Activated naive CD8-positive, alpha-beta T cell treated with anti-CD3 and anti-CD28 coated beads, Interleukin-2, amount 50 U/mL, for 16 hours (primary cell): ENCODE results near the gene CAPRIN2.

Source experiments
- DNase-seq: peaks from one replicate; pipeline ENCODE4 v3.0.0-alpha.2; 2020; ENCODE audit warnings: low read depth, low spot score

CAPRIN2 gene

DNA sequence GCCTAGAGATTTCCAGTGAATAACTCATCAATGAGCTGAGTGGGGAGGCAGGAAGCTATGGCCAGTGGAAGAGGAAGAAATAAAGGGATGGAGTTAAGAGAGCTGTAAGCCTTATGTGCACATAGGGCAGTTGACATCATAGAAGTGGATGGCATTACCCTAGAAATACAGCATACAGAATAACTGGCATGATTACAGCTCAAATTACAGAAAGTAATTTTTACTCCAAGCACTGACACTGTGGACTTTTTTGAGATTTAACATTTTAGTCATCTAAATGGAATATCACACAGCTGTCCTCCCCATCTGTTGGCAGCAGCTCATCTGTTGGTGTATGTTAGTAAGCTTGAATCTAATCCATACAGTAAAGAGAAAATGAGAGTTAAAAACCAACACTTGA lies 53.7 kb downstream of the CAPRIN2 start:
- DNase-seq, result no peak

DNA sequence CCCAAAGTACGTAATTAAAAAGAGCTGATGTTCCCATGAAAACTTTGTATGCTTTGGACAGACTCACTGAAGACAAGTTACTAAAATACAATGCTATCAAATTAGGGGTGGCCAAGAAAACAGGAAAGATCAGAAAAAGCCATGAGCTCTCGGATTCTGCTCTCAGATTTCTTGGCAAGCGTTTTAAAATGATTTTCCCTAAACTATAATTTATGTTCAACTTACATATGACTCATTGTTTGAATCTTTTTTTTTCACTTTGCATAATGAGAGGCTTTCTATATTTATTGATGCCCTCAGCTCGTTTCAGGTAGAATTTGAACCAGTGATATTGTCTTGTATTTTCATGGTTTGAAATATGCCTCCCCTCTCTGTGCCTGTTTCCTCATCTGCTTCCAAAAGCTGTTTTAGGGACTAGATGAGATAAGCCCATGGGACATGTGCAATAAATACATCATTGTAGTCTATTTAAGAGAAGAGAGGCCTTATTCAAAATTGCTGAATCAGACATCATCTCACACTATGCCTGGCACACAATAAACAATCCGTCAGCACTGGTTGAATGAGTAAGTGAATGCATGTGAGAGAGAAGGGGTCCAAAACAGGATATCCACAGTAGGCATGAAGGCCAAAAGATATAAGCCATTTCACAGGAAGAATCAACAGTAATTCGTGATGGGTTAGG lies 54.4 kb downstream of the CAPRIN2 start:
- DNase-seq, result no peak

DNA sequence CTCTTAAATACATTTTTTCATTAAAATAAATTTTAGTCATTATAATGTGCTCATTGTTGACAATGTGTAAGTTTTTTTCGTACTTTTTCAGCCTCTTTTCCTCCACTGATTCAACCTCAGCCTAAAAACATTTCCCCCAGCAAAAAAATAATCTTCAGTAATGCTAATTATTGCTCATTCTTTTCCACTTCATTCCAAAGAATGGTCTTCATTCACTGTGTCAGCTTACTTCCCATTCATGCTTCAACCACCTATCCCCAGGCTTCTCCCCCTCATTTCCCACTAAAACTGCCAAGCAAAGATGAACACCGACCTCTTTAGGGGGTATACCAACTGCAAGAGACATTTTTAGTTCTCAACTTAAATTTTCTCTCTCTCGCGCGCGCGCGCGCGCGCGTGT lies 56.4 kb downstream of the CAPRIN2 start:
- no peak for DNase-seq

DNA sequence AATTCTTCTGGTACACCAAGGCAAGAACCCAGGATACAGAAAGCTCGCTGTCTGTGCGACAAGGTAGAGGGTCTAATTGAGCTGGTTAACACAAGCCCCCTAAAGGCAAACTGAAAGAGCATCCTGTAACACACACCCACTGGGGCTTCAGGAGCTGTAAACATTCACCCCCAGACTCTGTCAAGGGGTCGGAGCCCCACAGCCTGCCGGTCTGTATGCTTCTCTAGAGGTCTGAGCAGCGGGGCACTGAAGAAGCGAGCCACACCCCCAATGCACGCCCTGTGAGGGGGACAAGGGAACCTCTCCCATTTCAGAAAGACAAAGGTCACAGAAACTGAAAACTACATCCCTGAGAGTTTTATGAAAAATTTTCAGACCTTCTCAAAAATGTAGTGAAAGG lies 57.8 kb downstream of the CAPRIN2 start:
- no peak for DNase-seq

DNA sequence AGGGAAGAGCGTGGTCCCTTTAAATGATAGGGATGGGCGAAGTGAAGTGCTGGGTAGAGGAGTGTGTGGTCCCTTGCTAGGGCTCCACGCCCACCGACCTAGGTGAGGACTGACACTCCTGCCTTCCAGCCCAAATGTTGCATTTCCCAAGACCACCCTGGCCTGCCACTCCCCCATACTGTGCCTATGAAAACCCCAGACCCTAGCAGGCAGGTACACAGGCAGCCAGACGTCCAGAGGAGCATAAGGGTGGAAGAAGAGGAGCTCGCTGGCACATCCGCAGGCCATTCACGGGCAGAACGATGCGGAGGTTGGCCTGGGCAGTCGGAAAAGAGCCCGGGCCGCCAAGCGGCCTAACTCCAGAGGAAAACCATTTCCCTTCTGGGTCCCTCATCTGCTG lies 58.3 kb downstream of the CAPRIN2 start:
- no peak for DNase-seq

DNA sequence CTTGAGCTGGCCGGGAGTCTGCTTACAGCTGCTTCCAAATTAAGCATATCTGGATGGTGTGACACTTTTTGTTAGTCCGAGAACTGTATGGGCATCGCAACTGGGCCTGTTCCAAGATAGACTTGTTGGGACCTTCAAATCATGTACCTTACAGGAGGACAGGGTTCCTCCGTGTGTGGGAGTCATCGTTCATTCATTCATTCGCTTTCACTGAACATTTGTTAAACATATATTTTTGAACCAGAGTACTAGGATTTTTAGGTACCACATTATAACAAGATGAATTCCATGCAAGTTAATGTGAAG lies 58.7 kb downstream of the CAPRIN2 start:
- no peak for DNase-seq

DNA sequence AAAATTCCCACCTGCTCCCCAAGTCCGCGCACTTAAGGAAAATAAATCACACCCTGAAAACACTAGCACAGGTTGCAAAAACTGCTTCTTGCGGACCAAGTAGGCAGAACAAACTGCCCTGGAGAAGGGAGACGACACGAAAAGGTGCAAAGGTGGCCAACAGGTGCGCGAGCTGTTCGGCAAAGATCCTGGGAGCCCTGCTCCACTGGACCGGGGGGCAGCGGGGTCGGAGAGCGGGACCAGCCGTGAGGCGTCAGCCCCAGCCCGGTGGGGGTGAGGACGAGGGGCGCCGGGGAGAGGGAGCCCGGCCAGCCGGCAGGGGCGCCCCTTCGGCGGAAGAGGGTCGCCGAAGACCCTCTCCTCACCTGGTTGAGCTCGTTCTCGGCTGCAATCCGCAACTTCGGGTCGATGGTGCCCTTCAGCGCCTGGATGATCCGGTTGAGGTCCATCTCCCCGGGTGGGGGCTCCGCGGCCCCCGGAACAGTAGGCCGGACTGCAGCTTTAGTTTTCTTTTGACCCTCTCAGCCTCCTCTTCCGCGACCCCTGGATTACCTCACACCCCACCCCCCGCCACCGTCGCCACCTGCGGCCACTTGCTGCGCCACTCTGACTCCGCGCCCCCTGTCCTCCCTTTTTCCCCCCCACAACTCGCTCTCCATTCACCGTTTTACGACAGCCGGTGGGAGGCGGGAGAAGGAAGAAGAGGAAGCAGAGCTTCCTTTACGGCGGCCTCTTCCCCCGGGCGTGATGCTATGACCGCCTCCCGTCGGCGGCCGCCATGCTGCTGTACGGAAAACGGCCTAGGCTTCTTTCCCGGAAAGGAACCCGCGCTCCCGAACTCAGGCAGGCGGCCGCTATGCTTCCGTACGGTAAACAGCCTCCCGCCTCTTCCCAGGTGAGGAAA lies 59.3 kb downstream of the CAPRIN2 start, which contains the start of gene IPO8:
Gene IPO8 (minus strand): TSS at position 671 of the 904 bp plus-strand sequence. CDS start 222 bp downstream, at position 449.
- DNase-seq, result peak; percentile 67

DNA sequence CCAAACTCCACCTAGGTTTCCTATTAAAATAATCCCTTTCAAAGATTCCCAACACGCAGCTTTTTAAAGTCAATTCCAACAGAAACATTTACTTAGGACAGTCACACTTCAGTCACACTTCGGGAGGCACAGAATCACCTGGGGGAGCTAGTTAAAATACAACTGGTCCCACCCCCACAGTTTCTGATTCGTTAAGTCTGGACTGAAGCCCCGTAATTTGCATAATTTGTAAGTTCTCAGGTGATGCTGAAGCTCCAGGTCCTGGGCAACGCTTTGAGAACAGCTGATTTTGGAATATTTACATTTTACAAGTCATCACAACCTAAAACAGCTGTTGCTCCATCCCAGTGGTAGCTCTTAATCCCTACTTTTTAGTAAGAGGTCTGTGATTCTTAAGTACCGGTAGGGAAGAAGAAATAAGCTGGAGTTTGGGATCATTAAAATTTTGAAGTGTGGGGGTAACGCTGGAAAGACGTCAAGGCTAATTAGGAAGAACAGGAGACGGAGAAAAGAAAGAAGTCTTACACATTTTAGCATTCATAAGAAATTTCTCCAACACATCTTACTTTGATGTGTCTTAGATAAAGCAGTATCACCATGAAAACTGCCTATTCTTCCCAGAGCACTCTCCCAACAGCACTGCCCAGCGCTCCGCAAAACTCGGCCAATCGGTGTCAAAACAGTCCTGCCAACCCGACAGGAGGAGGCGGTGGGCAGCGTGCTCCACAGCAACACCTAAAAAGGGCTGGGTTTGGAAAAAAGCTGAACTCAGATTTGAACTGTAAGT lies 60.1 kb downstream of the CAPRIN2 start:
- no peak for DNase-seq

DNA sequence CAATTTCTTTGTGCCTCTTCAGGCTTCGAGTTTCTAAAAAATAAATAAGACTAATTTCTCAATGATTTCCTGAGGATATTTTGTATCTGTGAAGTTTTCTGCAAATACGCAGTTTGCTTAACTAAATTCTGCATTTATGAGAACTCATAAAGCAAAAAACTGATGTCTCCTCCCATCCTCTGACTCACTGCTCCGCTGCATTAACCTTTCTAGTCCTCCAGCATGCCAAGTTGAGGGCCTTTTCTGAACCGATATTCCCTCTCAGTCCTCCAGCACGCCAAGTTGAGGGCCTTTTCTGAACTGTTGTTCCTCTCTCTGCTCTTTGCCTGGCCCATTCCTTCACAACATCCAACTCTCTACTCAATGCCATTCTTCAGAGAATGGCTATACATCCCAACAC lies 62.3 kb downstream of the CAPRIN2 start:
- no peak for DNase-seq

DNA sequence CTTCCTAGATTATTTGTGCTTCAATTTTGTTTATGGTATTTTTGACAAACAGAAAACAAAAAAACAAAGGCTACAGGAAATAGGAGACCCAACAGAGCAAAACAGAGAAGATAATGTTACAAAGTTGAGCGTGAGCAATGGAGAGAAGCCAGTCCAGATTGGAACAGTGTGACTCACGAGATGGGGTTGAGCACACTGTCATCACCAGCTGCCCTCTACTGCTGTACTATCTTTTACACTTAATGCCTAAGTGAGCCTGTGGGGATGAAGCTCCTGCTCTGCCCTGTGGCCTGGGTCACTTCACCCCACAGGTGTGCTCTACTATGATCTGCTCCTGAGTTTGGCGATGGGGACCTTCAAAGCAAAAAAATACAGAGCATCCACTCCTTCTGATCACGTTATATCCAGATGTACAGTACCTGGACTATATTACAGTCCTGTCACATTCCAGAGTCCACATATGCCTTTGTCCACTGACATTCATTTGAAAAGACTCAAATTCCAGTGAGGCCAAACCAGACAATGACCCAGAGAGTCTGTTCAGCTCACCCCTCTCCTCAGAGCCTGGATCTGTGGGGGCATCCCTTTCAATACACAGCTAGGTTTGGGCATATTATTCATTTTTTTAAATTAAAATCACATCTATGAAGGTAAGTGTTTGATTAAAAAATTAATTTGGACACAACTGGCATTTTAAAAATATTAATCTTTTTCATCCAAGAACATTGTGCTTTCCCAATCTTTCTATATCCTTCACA lies 63.5 kb downstream of the CAPRIN2 start:
- no peak for DNase-seq

DNA sequence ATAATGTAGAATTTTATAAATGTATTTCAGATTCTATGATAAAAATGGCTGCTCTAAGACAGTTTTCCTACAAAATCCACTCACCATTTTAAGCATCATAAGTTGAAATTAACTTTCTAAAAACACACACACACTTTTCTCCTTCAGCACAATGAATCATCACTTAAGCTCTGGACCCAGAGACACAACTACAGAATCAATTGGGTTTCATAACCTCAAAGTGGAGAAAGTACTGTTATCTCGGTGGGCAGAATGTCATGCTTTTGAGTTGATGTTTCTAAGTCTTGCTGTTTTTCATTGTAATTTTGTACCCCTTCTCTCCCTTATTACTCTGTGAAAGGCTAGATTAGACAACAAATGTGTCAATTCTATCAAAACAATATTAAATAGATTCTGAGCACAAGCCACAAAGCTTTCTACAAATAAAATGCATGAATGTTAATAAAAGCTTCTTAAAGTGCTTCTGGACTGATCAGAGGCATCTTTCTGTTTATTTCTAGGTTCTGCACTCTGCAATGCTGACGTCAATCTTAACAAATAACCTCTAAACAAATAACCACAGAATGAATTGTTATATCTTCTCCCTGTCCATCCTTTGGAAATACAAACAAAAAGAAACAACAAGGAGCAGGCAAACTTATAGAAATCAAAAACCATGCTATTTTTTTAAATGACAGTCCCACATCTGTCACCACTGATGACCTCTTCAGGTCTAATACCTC lies 67.3 kb downstream of the CAPRIN2 start:
- DNase-seq, result no peak

DNA sequence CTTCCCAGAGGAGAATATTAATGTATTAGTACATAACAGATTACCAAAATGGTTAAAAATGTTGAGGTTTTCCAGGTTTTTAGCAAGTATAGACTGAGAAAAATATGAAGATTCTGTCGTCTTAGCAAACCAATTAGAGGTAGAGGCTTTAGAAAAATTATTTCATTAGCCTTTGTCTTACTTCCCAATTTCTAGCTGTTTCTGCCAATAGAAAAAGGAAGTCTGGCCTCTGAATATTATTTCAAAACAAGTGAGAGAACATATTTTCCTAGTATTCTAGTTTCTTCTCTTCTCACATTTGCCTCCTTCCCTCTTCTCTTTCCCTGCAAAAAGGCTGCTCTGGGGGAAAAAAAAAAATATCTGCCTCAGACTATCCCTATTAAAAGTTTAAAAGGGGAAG lies 75.5 kb downstream of the CAPRIN2 start:
- DNase-seq, result no peak

DNA sequence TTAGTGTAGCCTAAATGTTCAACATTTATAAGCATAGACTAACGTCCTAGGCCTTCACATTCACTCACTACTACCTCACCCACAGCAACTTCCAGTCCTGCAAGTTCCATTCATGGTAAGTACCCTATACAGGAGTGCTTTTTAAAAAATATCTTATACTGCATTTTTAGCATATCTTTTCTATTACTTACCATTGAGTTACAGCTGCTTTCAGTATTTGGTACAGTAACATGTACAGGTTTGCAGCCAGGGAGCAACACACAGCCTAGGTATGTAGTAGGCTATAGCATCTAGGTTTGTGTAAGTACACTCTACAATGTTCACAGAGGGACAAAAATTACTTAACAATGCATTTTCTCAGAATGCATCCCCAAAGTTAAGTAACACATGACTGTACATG lies 76.5 kb downstream of the CAPRIN2 start:
- DNase-seq, result no peak

DNA sequence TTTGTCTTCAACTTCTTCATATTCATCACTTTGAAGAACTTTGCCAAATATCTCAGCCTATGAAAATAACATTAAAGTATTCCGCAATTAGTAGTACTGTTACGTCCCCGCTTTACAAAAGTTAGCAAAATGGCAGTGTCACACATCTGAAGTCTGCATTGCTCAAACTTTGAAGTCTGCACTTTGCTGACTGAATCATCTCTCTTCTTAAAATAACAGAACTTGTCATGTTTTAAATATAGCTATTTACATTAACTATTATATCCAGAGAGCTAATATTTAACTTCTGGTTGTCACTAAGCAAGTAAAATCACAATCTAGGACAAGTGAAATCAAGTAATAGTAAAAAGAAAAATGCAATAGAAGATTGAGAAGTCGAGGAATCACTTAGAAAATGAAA lies 93.5 kb downstream of the CAPRIN2 start:
- DNase-seq, result no peak
